A549 treated with AZD9567 at 1 μM for 4 hours (cell line): ENCODE data around the gene SNX25. TPM values are rescaled to one million over a fixed set of nuclear protein-coding genes. Genes with fewer than 3 reads are reported as not detected.

Source experiments
- total RNA-seq: library from RNA; stranded (reverse); fragments of 200-300 nt; extraction: Qiagen RNA extraction; gene quantifications from 5 replicates; pipeline ENCODE4 v1.2.3, GENCODE V29; 2022; ENCODE audit not compliant: insufficient read depth

Gene SNX25
- total RNA-seq = 6.4 to 7.6 TPM (median 7.4 TPM) in 5 replicates

GRCh38 chr4:185209031-185209851 is at the start of gene SNX25:
TSS of gene SNX25 (plus strand) at chr4:185209598. CDS start at chr4:185209827, 229 bp downstream.

GRCh38 chr4:185203486-185204237 is 5.7 kb upstream of the SNX25 start, which contains the start of gene CFAP97:
TSS of gene CFAP97 (minus strand) at chr4:185204000. CDS start at chr4:185191196, 12,804 bp downstream.

GRCh38 chr4:185395238-185395955 is 186.0 kb downstream of the SNX25 start, which contains the start of gene LRP2BP:
TSS of gene LRP2BP (minus strand) at chr4:185395924. CDS start at chr4:185378186, 17,738 bp downstream.

GRCh38 chr4:185396724-185397385 is 187.5 kb downstream of the SNX25 start, which contains the start of gene ANKRD37:
TSS of gene ANKRD37 (plus strand) at chr4:185396841. CDS start at chr4:185396924, 83 bp downstream.

Other genes with a start within 250 kb of the SNX25 start
- not detected in 5 replicates for gene HELT, start 191.1 kb upstream of the SNX25 start, total RNA-seq
- gene SLC25A4, start 66.3 kb upstream of the SNX25 start, total RNA-seq = 12.8 to 16.5 TPM (median 15.9 TPM) in 5 replicates
- 9.0 to 18.2 TPM (median 12.3 TPM) in 5 replicates for gene CFAP97, start 5.6 kb upstream of the SNX25 start, total RNA-seq
- 0.12 to 0.29 TPM (median 0.13 TPM) in 4 of 5 replicates, not detected in the other for gene LRP2BP, start 186.3 kb downstream of the SNX25 start, total RNA-seq
- 2.8 to 4.0 TPM (median 3.8 TPM) in 4 of 5 replicates, not detected in the other for gene ANKRD37, start 187.2 kb downstream of the SNX25 start, total RNA-seq
- gene UFSP2, start 216.4 kb downstream of the SNX25 start, total RNA-seq = 10.3 to 17.8 TPM (median 11.4 TPM) in 5 replicates